Panc1 (cell line): ENCODE measurements around the gene SCARF1. TPM values are rescaled to one million over a fixed set of nuclear protein-coding genes. Genes with fewer than 3 reads are reported as not detected.

ENCODE experiments used
- ATAC-seq: fragments of 200-7000 bp; cut with Tn5 transposase; 2 replicates; pipeline ENCODE4 v1.9.1; 2020; ENCODE audit warnings: mild to moderate bottlenecking, moderate library complexity
- BruUV-seq: library from RNA; stranded (reverse); fragments of 400-500 nt; replicated peaks from 2 replicates; lab custom pipeline; 2021; lab: Mats Ljungman, UMichigan
- CTCF ChIA-PET: fragments of 300-600 bp; sonication (Branson Sonifier 250); formaldehyde crosslinking; loops from one replicate; lab custom pipeline; 2022; ENCODE audit warnings: antibody characterized with exemption; lab: Charles Lee
- POLR2A ChIA-PET: fragments of 300-600 bp; sonication (Branson Sonifier 250); formaldehyde crosslinking; loops from one replicate; lab custom pipeline; 2022; ENCODE audit warnings: antibody characterized with exemption; lab: Charles Lee
- DNase-seq: peaks from one replicate; pipeline ENCODE4 v3.0.0-alpha.2; 2010; ENCODE audit warnings: low read depth, low spot score
- H3K27ac ChIP-seq: 2 replicates; pipeline ENCODE4 v1.5.1; 2011; ENCODE audit warnings: mild to moderate bottlenecking, low read length, inconsistent platforms
- H3K27me3 ChIP-seq: fragments of 200-500 bp; sonication (Bioruptor generic); 2 replicates; pipeline ENCODE4 v1.6.0; 2014; ENCODE audit warnings: low read length, inconsistent platforms; ENCODE audit not compliant: control insufficient read depth, insufficient read depth
- H3K36me3 ChIP-seq: fragments of 200-500 bp; sonication (Bioruptor generic); 2 replicates; pipeline ENCODE4 v1.5.1; 2014; ENCODE audit warnings: inconsistent platforms, mild to moderate bottlenecking, low read length, moderate library complexity; ENCODE audit not compliant: control insufficient read depth, insufficient read depth
- H3K4me1 ChIP-seq: 2 replicates; pipeline ENCODE4 v1.5.1; 2011; ENCODE audit warnings: inconsistent platforms, mild to moderate bottlenecking, low read length, moderate library complexity; ENCODE audit not compliant: control insufficient read depth, insufficient read depth
- H3K4me3 ChIP-seq, 2 experiments: 2 replicates each; pipeline ENCODE4 v1.5.1; 2011 to 2012; ENCODE audit warnings: low read depth in 2 of 2, low read length in 2 of 2, mild to moderate bottlenecking in 2 of 2, inconsistent platforms in 1 of 2, moderate library complexity in 1 of 2
- H3K9me3 ChIP-seq: fragments of 200-500 bp; sonication (Bioruptor generic); 2 replicates; pipeline ENCODE4 v1.5.1; 2014; ENCODE audit warnings: low read depth, mild to moderate bottlenecking, inconsistent platforms, low read length, moderate library complexity; ENCODE audit not compliant: control insufficient read depth, insufficient read depth
- CTCF ChIP-seq: fragments of 450-650 bp; IDR thresholded peaks from 2 replicates; pipeline ENCODE4 v1.5.1; 2017; ENCODE audit warnings: mild to moderate bottlenecking
- POLR2AphosphoS5 ChIP-seq: IDR thresholded peaks from 2 replicates; pipeline ENCODE4 v1.6.1; 2012; ENCODE audit warnings: mild to moderate bottlenecking, low read depth, low read length, moderate library complexity
- REST ChIP-seq, 2 experiments: IDR thresholded peaks; 2 replicates each; pipeline ENCODE4 v1.6.1; 2011 to 2012; ENCODE audit warnings: low read depth in 2 of 2, control low read depth in 1 of 2, low read length in 1 of 2, mild to moderate bottlenecking in 1 of 2, moderate library complexity in 1 of 2; ENCODE audit not compliant: insufficient read depth in 1 of 2
- SIN3A ChIP-seq: IDR thresholded peaks from 2 replicates; pipeline ENCODE4 v1.6.1; 2012; ENCODE audit warnings: low read depth, mild to moderate bottlenecking, low read length, moderate library complexity, borderline replicate concordance; ENCODE audit not compliant: insufficient read depth
- TCF7L2 ChIP-seq: IDR thresholded peaks from 2 replicates; pipeline ENCODE4 v1.6.1; 2011; ENCODE audit warnings: mild to moderate bottlenecking, low read depth, low read length, inconsistent platforms
- in situ Hi-C: cut with HindIII; loops from 2 replicates; pipeline ENCODE4 v1.10.0; 2016; ENCODE audit warnings: low sequenced_read_pairs, low pct_unique_long_range_greater_than_20kb
- intact Hi-C: fragments of 100-400 bp; cut with micrococcal nuclease; formaldehyde crosslinking; loops from one replicate; pipeline ENCODE4 v1.10.0; 2022; ENCODE audit not compliant: unreplicated experiment
- total RNA-seq: library from RNA; stranded (reverse); gene quantifications from one replicate; pipeline ENCODE4 v1.2.1, GENCODE V29; 2021; ENCODE audit not compliant: unreplicated experiment

The SCARF1 gene
- total RNA-seq, 1 experiment from 2014 or later: 6.6 TPM

- DNase-seq (no peak), ATAC-seq (peak; percentile 58)
- in situ Hi-C loops (no loop called here), intact Hi-C loops (no loop called here)
- H3K36me3 ChIP-seq: no peaks in the 10 kb centered on the region
- POLR2A ChIA-PET: no interaction called here
- H3K4me3 ChIP-seq: no peak overlapping the region
- peaks cover 14% of the 10 kb centered on the region for H3K4me1 ChIP-seq
- H3K27me3 ChIP-seq: no peaks in the 10 kb centered on the region
- H3K9me3 ChIP-seq: no peaks in the 10 kb centered on the region
- no peak for TF ChIP-seq REST (IDR thresholded peaks at IDR 0.05; ENCODE audit: insufficient read depth in 1 of 2, low read depth in 2 of 2, low read length in 1 of 2)
- no peak for TF ChIP-seq CTCF
- no peak for TF ChIP-seq TCF7L2
- no peak for TF ChIP-seq POLR2AphosphoS5
- TF ChIP-seq SIN3A: no peak
- CTCF ChIA-PET: interaction anchor here (0.6 to 1.7 kb wide), 2 partner anchors 56 to 66 kb away, joined by 3 to 8 read pairs; no protein-coding TSS in a partner anchor
- peak overlapping the region; percentile 29; the same call in 1 of the 2 replicates for H3K27ac ChIP-seq
- no TSS peak for BruUV-seq
Observed at GRCh38 chr17:1640329-1641064, 5.0 kb downstream of the SCARF1 start.

DNA sequence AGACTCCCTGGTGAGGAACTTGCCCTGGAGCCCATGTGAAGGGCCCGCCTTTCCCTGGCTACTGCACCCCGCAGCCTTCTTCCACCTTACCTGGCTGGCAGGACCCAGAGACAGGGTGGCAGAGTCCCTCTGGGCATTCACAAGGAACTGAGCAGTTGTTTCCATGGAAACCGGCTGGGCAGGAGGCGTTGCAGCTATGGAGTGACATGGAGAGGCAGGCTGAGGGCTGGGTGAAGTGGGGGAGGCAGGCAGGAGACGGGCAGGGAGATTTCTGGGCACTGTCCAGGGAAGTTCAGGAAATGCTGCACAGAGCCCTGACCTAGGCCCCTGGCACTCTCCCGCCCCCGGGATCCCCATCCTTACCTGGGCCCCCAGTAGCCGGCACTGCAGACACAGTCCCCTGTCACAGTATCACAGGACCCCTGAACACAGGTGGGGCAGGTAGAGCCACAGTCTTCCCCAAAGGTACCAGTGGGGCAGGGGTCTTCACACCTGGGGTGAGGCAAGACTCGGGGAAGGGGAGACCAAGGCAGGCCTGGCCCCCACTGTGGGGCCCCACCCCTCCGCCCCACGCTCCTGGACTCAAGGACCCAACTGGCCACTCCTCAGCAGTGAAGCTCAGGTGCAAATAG, 5.9 kb downstream of the SCARF1 start:
- Histone ChIP-seq H3K36me3 (no peaks in the 10 kb centered on the region), H3K9me3 (no peaks in the 10 kb centered on the region), H3K27me3 (no peaks in the 10 kb centered on the region), H3K4me3 (no peak overlapping the region), H3K4me1 (peaks cover 12% of the 10 kb centered on the region), H3K27ac (no peak overlapping the region)
- TF ChIP-seq TCF7L2 (no peak), CTCF (no peak)
- ChIA-PET POLR2A (no interaction called here), CTCF (interaction anchor here (0.7 kb wide), 1 partner anchor 9 kb away, joined by 9 read pairs; no protein-coding TSS in a partner anchor)
- ATAC-seq (no peak), DNase-seq (no peak)
- intact Hi-C loops: no loop called here
- in situ Hi-C loops: no loop called here
- BruUV-seq: no TSS peak
